ENCODE measurements around the gene RSPO3. TPM values are rescaled to one million over a fixed set of nuclear protein-coding genes. Genes with fewer than 3 reads are reported as not detected.

The RSPO3 gene
- total RNA-seq, 1 donor from 2014 or later, result 36.7 TPM

Other genes starting within 250 kb of the RSPO3 start
- 121 TPM for gene RNF146, start 148.2 kb downstream of the RSPO3 start, total RNA-seq
- gene ECHDC1, start 224.9 kb downstream of the RSPO3 start, total RNA-seq, result 49.7 TPM